ACC112 (cell line): ENCODE measurements around the gene CD93.
A peak's percentile ranks its signal among the peaks of the same experiment; 100 is the strongest.

Experiments used
- H2AFZ ChIP-seq: fragments of 200-600 bp; sonication (generic); one replicate; pipeline ENCODE4 v1.6.0; 2017; ENCODE audit warnings: antibody characterized with exemption, low read length; ENCODE audit not compliant: unreplicated experiment
- H3K27ac ChIP-seq: fragments of 200-600 bp; sonication (generic); 2 replicates; pipeline ENCODE4 v1.5.1; 2014; ENCODE audit warnings: low read depth, mild to moderate bottlenecking, antibody characterized with exemption, low read length, moderate library complexity
- H3K27me3 ChIP-seq: fragments of 200-600 bp; sonication (generic); 2 replicates; pipeline ENCODE4 v1.6.1; 2014; ENCODE audit warnings: mild to moderate bottlenecking, antibody characterized with exemption, low read length, moderate library complexity, mixed read lengths; ENCODE audit not compliant: insufficient read depth
- H3K36me3 ChIP-seq: fragments of 200-600 bp; sonication (generic); 2 replicates; pipeline ENCODE4 v1.6.1; 2016; ENCODE audit warnings: mild to moderate bottlenecking, antibody characterized with exemption, low read length, moderate library complexity, mixed read lengths; ENCODE audit not compliant: insufficient read depth
- H3K4me1 ChIP-seq: fragments of 200-600 bp; sonication (generic); one replicate; pipeline ENCODE4 v1.6.1; 2016; ENCODE audit warnings: low read length, mixed read lengths; ENCODE audit not compliant: insufficient read depth, unreplicated experiment, control insufficient read depth
- H3K4me3 ChIP-seq: fragments of 200-600 bp; sonication (generic); 2 replicates; pipeline ENCODE4 v1.5.1; 2014; ENCODE audit warnings: mild to moderate bottlenecking, low read depth, low read length
- H3K79me2 ChIP-seq: fragments of 200-600 bp; sonication (generic); one replicate; pipeline ENCODE4 v1.6.0; 2016; ENCODE audit warnings: low read length; ENCODE audit not compliant: control insufficient read depth, unreplicated experiment, insufficient read depth

Gene CD93

GRCh38 chr20:23059001-23059400, 27.1 kb downstream of the CD93 start:
- H3K27me3 ChIP-seq = no peaks in the 10 kb centered on the region
- no peaks in the 10 kb centered on the region for H3K79me2 ChIP-seq
- H3K4me3 ChIP-seq = no peak overlapping the region
- peaks cover 9% of the 10 kb centered on the region for H3K4me1 ChIP-seq
- no peak overlapping the region for H3K27ac ChIP-seq
- no peak overlapping the region for H2AFZ ChIP-seq
- H3K36me3 ChIP-seq = no peaks in the 10 kb centered on the region

DNA sequence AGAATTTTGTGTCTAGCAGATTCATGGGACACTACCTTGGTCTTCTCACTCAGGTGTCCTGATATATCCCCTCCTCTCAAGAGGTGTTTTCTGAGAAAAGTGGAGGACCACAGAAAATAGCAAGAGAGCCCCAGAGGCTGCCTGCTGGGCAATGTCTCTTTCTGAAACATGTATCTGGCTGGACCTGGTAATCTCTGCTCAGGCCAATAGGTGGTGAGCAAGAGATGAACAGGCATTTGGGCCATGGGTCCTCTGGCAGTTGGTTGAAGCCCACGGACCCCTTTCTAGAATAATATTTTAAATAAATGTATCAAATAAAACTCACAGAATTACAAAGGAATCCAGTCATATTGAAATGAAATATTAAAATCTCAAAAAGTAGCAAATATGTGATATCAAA, 27.9 kb downstream of the CD93 start:
- H3K79me2 ChIP-seq = no peaks in the 10 kb centered on the region

GRCh38 chr20:23052904-23053303, 33.2 kb downstream of the CD93 start:
- no peaks in the 10 kb centered on the region for H3K36me3 ChIP-seq

More for the DNA sequence above, 27.9 kb downstream of the CD93 start:
- H3K27ac ChIP-seq = no peak overlapping the region
- no peaks in the 10 kb centered on the region for H3K36me3 ChIP-seq
- H2AFZ ChIP-seq = no peak overlapping the region
- H3K4me3 ChIP-seq = no peak overlapping the region
- no peaks in the 10 kb centered on the region for H3K27me3 ChIP-seq
- H3K4me1 ChIP-seq = peaks cover 9% of the 10 kb centered on the region

DNA sequence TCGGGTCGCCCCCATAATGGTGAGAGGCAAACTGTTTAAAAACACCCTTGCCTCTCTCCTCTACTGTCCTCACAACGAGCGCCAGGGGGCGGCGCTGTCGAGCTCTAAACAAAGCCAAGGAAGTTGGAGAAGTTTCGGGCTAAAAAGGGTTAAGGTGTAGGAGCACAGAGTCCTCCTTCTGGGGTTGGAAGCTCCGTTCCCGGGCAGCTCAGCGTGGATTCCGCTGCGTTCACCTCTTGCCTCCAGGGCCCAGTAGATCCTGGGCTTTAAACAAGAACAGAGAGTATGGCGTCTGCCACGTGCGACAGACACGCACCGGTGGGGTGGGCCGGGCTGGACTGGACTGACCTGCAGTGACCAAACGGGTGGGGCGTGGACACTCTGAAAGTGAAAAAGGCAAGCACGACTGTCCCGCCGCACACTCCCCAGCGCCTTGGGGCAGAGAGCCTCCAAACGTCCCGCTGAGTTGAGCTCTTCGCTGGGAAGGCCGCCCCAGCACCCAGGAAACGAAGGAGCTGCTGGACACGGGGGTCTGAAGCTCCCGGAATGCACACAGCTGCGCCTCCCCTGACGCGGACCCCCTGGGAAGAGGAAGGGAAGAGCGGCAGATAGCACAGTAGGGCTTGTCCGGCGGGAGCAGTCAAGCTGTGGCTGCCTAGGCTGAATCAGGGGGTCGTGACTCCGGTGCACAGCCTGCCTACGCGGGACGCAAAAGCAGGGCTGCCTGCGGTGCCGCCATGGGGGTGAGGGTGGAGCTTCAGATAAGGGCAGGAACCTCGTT, 35.1 kb downstream of the CD93 start:
- Histone ChIP-seq H3K4me3 (peak overlapping the region; percentile 79), H3K36me3 (no peaks in the 10 kb centered on the region), H2AFZ (peak overlapping the region; percentile 49), H3K4me1 (peaks cover 9% of the 10 kb centered on the region), H3K79me2 (no peaks in the 10 kb centered on the region), H3K27ac (peak overlapping the region; percentile 60; the same call in 1 of the 2 replicates), H3K27me3 (peaks cover 23% of the 10 kb centered on the region)

More at GRCh38 chr20:23052904-23053303, 33.2 kb downstream of the CD93 start:
- no peak overlapping the region for H3K27ac ChIP-seq
- H3K27me3 ChIP-seq = peaks cover 10% of the 10 kb centered on the region
- H3K4me3 ChIP-seq = no peak overlapping the region
- H3K79me2 ChIP-seq = no peaks in the 10 kb centered on the region
- H3K4me1 ChIP-seq = peaks cover 5% of the 10 kb centered on the region
- H2AFZ ChIP-seq = no peak overlapping the region

DNA sequence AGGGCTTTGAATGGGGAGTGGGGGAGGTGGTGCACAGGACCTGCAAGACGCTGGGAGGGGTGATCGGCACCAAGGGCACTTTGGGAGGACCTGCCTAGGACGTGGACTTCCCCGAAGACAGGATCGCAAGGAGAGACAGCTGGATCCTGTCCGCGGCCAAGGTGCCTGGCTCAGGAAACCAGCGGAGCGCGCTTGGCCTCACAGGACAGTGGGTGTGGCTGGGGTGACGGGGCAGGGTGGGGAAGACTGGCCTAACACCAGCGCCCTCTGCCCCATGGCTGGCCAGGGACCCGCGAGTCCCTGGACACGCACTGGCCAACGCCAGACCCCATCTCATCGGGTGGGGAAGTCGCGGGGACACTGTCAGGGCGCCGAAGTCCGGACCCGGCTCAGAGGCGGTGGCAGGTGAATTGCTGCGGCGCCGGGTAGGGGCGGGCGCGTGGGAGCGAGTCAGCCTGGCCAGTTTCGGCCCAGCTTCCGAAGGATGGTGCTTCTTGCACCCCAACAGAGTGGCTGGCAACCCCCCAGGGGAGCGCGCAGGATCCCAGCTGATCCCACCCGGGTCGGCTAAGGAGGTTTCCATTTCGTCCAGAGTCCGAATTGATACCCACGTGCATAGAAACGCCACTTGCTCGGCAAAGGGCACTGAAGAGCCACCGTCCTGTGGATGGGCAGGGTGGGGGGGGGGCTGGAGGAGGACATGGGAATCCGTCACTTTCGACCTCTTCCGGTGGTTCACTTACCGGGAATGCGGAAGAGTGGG, 35.9 kb downstream of the CD93 start:
- Histone ChIP-seq H3K27me3 (peaks cover 23% of the 10 kb centered on the region), H3K4me3 (peak overlapping the region; percentile 79), H3K4me1 (peaks cover 9% of the 10 kb centered on the region), H3K79me2 (no peaks in the 10 kb centered on the region), H3K36me3 (no peaks in the 10 kb centered on the region), H2AFZ (peak overlapping the region; percentile 43), H3K27ac (peak overlapping the region; percentile 60; the same call in 1 of the 2 replicates)

DNA sequence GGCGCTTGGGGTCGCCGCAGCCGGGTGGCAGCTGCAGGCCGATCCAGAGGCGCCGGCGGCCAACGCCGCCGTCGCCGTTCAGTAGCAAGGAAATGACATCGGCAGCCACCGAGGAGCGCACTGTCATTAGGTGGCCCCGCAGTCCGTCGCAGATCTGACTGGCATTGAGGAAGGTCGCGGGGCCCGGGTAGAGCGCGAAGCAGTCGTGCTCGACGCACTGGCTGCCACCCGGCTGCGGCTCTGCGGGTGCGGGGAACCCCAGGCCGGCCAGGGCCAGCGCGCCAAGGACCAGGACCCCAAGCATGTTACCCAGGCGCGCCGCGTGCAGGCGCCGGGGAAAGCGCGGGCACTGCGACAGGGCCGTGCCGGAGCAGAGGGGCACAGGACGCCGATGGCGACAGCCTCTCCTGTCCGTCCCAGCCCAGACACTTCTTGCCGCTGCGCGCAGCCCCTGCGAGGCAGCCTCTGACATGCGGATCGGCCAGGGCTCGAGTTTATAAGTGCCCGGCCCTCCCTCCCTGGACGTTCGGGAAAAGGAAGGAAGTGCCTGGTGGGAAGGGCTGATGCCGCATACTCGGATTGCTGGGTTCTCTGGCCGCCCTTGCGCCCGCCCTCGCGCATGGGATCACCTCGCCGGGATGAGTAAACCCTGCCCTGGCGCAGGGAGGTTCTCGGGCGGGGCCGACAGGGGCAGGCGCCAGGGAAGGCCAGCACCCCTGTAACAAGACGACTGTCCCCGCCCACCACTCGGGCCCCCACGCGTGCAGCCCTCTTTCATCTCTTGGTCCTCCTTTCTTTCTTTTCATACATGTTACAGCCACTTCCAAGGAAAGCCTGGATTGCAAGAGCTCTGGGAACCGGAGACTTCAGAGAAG, 36.7 kb downstream of the CD93 start, which contains the start of gene THBD:
Gene THBD (minus strand): TSS at position 472 of the 875 bp plus-strand sequence. CDS start 168 bp downstream, at position 304.
- H3K79me2 ChIP-seq = no peaks in the 10 kb centered on the region
- H3K36me3 ChIP-seq = no peaks in the 10 kb centered on the region
- peak within 1 kb of the TSS; percentile 79 for H3K4me3 ChIP-seq
- peaks cover 9% of the 10 kb centered on the region for H3K4me1 ChIP-seq
- peaks cover 23% of the 10 kb centered on the region for H3K27me3 ChIP-seq
- peak within 1 kb of the TSS; percentile 60; the same call in 1 of the 2 replicates for H3K27ac ChIP-seq
- peak within 1 kb of the TSS; percentile 43 for H2AFZ ChIP-seq

DNA sequence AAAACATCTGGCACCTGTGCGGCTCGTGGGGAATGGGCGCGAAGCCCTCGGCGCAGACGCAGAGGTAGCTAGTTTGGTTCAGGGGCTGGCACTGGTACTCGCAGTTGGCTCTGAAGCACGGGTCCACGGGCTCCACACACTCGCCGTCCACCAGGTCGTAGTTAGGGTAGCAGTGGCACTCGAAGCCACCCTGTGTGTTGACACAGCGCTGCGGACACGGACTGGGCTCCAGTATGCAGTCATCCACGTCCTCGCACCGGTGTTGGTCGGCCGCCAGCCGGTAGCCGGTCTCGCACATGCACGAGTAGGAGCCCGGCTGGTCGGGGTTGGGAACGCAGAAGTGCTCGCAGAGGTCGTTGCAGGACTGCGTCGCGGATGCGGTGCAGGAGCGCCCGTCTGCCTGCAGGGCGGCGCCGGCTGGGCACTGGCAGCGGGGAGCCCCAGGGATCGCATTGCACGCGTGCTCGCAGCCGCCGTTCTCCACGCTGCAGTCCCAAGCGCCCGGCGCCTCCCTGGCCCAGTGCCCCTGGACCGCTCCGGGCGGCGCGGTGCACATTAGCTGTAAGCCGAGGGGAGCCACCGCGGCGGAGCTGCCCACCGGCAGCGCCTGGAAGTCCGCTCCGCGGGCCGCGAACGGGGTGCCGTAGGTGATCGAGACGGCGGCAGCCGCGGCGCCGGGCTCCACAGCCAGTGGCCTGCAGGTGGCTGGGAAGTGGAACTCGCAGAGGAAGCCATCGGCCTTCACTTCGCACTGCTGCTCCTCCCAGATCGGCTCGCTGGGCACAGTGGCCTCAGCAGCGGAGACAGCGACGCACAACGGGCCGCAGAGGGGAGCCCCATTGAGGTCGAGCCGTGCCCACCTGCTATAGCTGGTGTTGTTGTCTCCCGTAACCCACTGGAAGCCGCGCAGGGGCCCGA, 37.6 kb downstream of the CD93 start:
- H3K27me3 ChIP-seq = peaks cover 23% of the 10 kb centered on the region
- no peak overlapping the region; the same call in 1 of the 2 replicates for H3K27ac ChIP-seq

DNA sequence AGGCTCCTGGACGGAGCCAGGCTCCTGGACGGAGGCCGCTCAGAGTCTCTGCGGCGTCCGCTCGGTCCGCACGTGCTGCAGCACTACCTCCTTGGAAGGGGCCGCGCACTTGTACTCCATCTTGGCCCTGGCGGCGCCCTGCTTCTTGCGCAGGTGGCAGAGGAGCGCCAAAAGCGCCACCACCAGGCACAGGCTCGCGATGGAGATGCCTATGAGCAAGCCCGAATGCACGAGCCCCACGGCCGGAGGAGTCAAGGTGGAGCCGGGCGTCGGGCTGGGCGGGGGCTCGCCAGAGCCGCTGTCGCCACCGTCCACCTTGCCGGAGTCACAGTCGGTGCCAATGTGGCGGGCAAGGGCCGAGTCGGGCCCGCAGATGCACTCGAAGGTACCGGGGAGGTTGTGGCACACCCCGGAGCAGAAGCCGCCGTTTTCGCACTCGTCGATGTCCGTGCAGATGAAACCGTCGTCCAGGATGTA, 38.3 kb downstream of the CD93 start:
- H3K27ac ChIP-seq = no peak overlapping the region
- no peaks in the 10 kb centered on the region for H3K79me2 ChIP-seq
- H3K4me1 ChIP-seq = peaks cover 9% of the 10 kb centered on the region
- peaks cover 30% of the 10 kb centered on the region for H3K27me3 ChIP-seq
- no peak overlapping the region for H2AFZ ChIP-seq
- peak overlapping the region; percentile 79 for H3K4me3 ChIP-seq
- H3K36me3 ChIP-seq = no peaks in the 10 kb centered on the region

More for the DNA sequence above, 37.6 kb downstream of the CD93 start:
- H3K79me2 ChIP-seq = no peaks in the 10 kb centered on the region
- H3K4me3 ChIP-seq = peak overlapping the region; percentile 79
- H3K4me1 ChIP-seq = peaks cover 9% of the 10 kb centered on the region
- H2AFZ ChIP-seq = no peak overlapping the region
- H3K36me3 ChIP-seq = no peaks in the 10 kb centered on the region

DNA sequence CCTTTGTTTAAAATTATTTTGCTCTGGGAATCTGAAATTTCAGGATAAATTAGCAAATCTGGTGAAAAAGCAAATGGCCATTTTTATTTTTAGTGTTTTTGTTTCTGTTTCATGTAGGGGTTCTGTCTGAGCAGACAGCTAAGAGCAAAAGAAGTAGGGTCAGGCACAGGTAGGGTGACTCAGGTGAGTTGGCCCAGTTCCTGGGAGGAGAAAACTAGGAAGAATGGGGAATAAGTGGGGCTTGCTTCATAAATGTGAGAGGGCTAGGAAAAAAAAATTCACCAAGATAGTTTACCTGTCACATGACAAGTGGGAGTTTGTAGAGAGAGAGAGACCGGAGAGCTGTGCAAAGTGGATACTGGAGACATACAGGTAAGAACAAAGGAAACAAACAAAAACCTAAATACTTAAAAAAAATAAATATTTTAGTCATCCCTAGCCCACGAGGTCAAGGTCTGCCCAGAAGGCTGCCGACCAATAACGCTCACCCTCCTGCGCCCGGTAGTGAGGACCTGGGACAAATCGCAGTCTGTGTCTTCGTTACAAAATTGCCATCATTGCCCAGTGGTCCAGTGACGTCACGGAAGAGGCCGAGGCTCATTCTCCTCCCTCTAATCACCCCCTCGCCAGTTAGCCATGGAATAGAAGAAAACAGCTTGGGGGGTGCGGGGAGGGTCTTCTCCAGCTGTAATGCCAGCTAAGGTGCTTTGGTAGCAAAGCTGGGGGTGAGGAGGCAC, 39.0 kb downstream of the CD93 start:
- Histone ChIP-seq H2AFZ (no peak overlapping the region), H3K36me3 (no peaks in the 10 kb centered on the region), H3K27me3 (peaks cover 31% of the 10 kb centered on the region), H3K79me2 (no peaks in the 10 kb centered on the region), H3K4me1 (peaks cover 9% of the 10 kb centered on the region), H3K4me3 (peak overlapping the region; percentile 79), H3K27ac (no peak overlapping the region)
